Islet of Langerhans (tissue), 1 donor: ENCODE measurements around the gene STOML1.

Source experiments
- FAIRE-seq: peaks from one replicate; lab custom pipeline; 2011; peaks lifted over from hg19 to GRCh38; lab: Jason Lieb, UNC

STOML1 gene, protein sequence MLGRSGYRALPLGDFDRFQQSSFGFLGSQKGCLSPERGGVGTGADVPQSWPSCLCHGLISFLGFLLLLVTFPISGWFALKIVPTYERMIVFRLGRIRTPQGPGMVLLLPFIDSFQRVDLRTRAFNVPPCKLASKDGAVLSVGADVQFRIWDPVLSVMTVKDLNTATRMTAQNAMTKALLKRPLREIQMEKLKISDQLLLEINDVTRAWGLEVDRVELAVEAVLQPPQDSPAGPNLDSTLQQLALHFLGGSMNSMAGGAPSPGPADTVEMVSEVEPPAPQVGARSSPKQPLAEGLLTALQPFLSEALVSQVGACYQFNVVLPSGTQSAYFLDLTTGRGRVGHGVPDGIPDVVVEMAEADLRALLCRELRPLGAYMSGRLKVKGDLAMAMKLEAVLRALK

DNA sequence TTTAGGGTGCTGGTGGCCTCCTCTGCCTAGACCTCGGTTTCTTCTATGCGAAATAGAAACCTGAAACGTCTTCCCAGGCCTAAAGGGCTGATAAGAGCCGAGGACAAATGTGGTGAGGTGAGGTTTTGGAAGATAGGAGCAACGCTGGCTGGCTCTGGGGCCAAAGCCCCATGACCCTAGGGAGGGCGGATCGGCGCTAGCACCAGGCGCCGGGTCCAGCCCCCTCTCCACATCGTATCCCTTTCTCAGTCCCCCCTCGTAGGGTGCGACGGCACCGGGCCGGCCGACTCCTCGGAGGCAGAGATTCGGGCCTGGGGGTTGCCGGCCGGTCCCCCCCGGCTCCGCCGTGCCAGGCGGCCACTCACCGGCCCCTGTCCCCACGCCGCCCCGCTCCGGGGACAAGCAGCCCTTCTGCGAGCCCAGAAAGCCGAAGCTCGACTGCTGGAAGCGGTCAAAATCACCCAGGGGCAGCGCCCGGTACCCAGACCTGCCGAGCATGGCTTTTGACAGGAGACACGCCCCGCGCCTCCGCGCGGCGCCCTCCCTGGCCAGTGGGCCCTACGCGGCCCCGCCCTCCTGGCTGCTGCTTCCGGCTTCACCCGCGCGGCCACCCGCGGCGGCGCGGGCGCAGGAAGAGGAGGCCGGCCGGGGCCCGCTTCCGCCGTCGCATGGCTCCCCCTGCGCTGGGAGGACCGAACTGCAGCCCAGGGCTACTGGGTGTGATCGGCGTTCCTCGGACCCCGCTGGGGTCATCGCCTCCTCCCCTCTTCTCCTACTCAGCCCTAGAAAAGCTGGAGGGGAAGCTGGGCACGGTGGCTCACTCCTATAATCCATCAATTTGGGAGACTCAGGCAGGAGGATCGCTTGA lies at the start of gene STOML1:
Gene STOML1 (minus strand): TSS at position 570 of the 868 bp plus-strand sequence. CDS start 72 bp downstream, at position 498.
- FAIRE-seq, result no peak

DNA sequence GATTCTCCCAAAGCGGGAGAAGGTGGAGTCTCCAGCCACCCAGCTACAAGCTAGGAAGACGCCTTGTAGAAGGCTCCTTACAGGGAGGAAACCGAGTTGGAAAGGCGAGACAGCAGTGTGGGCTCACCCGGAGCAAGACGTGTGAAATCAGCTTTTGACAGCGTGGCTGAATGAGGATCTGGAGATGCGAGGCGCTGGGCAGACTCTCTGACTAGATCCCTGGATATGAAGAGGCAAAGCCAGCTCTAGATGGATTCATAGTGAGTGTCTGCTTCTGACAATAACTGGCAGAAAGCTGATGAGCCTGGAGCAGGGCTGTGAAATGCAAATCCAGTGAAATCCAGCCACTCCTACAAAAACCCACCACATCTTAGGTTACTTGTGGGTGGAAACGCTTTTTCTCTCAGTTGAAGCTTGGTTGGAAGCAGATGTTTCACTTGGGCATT lies 49.2 kb upstream of the STOML1 start:
- FAIRE-seq, result no peak

DNA sequence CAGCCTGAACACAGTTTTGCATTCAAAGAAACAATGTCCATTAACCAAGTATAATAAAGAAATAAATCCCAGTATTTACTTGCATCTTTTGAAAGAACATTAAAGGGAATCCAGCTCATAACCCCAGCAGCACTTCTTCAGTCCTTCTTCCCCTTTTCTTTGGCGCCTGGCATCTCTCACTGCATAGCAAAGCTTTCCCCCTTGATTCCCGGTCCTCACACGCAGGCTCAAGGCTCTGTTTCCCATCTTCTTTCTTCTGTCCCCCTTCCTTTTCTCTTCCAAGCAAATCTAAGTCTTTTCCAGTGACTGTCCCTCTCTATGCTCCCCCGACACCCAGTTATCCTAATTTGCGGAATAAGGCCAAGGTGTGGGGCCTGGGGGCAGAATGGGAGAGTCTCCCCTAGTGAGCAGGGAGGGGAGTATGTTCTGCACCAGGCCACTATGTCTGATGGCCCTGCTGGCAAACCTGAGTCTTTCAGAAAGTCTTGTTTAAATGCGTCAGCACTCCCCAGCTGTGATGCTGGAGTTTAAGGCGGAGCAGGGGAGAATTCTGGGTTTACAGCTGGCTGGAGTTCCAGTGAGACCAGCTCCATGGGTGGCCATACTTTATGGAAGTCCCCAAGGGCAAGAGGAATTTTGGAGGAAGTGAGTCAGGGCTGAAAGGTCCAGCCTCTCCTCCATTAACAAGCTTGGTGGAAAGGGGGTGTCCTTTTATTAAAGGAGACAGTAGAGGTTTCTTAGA lies 48.2 kb upstream of the STOML1 start:
- no peak for FAIRE-seq

DNA sequence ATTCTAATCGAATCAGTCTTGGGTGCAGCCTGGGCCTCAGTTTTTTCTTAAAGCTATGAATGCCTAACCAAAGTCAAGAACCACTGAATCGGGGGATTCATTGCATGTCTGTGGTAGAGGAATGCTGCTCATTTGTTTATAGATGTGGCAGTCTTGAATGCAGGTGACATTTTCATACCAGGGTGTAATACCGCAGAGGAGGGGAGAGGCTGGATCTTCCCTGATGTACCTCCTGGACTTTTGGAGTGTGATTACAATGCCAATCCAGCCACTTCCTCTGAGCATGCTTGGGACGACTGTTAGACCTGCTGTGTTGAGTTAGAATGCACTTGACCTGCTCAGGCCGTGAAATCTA lies 47.5 kb upstream of the STOML1 start:
- no peak for FAIRE-seq

DNA sequence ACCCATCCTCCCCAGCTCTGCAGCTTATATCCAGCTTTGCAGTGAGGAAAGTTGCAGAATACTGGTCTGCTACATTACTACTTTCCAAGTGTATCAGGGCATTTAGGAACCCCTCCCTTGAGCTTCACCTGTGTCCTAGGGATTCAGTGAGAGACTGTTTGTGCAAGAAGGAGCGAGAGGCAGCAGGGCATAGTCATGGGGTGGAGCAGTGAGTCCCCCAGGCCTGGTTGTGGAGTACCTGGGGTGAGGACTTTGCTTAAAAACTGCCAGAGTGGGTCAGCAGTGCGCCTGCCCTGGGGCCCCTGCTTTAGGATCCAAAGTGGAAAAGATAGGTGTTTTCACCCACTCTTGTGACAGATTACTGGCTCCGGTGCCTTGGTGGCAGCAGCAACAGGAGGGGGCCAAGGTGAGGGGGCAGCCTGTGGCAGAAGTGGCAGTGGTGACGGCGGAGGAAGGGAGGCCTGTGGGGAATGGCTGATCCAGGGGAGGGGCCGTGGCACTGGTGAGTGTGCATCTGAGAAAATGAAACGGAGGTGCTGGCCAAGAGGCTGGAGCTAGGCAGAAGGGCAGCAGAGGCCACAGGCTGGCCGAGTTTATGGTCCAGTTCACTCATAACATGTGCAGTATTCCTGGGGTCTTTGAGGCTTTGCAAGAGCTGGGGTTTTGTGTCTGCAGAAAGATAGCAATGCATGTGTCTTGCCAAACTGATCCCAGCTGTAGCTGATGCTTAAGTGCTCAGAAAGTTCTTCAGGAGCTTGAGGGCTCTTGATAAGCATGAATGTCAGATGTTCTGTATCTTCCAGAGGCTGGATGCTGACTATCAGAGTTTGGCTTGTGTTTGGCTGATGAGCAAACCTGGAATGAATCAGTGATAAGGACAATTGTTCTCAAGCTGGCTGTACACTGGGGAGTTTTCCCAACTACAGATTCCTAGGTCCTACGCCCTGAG lies 46.9 kb upstream of the STOML1 start:
- FAIRE-seq, result no peak

DNA sequence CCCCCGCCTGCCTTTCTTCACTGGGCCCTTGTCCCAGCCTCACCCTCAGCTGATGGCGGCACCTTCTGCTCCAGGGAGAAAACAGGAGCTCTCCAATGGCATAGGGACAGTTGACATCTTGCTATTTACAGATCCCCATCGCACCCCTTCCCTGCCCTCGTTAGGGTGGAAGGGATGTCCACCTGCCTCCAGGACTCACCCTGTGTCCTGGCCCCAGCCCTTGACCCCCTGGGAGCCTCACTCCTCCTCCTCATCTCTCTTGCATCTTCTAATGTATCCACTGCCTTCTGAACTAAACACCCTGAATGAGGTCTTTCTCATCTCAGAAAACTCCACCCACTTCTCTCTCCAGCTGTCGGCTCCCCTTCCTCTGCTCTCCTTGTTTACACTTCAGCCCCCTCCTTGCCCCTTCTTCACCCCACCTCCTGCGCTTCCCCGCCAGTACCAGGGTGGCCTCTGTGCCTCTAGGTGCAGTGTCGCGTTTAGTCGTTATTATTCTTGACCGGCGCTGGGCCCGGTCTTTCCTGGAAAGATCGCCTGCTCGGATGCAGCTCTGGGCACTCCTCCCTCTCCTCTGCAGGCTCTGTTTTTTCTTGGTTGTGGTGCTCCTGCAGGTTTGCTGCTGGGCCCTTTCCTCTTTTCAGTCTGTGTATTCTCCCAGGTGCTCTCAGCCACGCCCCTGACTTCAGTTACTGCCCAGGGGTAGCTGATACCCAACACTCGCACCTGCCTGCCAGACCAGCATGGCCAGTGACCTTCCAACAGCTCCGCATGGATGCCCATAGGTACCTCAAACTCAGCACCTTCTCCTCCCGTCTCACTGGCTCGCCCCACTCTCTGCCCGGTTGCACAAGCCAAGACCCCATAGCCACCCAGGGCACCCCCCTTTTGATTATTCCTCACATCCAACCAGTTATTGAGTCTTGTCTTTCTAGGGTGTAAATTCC lies 45.3 kb upstream of the STOML1 start:
- no peak for FAIRE-seq

DNA sequence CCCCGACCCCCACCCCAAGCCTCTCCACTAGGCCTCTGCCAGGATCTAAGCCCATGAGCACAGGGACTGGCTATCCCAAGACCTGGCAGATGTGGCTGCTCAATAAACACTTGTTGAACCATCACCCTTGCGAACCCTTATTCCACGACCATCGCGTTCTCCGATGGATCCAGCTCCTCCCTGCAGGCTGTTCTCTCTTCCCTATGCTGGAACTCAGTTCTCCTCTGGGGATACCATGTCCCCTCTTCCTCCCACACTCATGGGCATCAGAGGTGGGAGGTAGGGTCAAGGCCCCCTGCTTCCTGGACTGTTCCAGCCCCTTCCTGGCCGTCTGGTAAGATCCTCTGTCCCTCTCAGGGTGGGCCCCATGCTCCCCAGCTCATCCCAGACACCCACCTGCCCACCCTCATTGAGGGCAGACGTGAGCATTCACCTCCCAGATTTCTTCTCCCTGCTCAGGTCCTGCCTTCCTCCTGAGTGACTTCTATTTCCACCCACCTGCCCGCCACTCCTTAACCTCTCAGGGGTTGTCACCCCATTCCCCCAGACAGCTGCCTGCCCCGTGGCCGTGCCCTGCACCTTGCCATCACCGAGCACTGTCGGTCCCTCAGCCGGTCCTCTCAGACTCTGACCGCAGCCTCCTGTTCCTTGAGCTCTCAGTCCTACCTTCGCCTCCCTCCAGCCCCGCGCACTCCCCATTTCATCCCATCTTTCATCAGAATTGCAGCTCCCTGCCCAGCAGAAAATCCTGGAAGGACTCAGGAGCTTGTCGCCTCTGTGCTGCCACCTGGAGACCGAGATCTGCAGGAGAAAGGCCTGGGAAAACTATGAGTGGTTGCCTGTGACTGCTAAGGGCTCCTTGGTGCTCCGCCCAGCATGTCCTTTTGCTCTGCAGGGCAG lies 44.4 kb upstream of the STOML1 start:
- FAIRE-seq, result no peak

DNA sequence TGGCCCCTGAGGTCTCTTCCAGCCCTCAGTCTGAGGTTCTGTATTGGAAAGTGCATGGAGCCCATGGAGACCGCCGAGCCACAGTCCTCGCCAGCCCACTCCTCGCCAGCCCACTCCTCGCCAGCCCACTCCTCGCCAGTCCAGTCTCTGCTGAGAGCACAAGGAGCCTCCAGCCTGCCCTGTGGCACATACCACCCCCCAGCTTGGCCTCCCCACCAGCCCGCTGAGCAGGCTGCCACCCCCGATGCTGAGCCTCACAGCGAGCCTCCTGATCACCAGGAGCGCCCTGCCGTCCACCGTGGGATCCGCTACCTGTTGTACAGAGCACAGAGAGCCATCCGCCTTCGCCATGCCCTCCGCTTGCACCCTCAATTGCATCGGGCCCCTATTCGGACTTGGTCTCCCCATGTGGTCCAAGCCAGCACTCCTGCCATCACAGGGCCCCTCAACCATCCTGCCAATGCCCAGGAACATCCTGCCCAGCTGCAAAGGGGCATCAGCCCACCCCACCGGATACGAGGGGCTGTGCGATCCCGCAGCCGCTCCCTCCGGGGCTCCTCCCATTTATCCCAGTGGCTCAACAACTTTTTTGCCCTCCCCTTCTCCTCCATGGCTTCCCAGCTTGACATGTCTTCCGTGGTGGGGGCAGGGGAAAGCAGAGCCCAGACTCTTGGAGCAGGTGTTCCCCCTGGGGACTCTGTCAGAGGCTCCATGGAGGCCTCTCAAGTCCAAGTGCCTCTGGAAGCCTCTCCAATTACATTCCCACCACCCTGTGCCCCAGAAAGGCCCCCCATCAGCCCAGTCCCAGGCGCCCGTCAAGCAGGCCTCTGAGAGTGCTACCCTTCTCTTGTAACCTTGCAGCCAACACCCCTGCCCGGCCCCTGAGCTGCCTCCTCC lies 43.3 kb upstream of the STOML1 start:
- no peak for FAIRE-seq

DNA sequence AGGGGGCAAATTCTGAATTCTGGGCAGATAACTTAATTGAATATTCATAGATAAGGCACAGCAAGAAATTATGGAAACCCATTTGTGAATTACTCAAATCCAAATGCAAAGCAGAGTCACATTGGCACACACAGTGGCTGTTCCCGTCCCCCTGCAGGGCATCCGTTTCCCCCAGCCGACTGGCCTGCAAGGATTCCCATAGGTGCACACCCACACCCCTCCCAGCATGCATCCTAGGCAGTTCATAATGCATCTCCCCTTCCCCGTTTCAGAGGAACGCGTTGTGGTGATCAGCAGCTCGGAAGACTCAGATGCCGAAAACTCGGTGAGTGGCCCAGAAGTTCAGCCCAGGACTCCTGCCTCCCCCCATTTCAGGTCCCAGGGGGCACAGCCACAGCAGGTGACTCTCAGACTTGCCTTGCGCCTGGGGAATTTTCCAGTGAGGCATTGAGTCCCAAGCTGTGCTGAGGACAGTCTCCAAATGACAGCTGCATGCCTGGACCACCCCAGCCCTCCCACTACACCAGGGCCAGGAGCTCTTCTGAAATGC lies 42.2 kb upstream of the STOML1 start:
- no peak for FAIRE-seq

DNA sequence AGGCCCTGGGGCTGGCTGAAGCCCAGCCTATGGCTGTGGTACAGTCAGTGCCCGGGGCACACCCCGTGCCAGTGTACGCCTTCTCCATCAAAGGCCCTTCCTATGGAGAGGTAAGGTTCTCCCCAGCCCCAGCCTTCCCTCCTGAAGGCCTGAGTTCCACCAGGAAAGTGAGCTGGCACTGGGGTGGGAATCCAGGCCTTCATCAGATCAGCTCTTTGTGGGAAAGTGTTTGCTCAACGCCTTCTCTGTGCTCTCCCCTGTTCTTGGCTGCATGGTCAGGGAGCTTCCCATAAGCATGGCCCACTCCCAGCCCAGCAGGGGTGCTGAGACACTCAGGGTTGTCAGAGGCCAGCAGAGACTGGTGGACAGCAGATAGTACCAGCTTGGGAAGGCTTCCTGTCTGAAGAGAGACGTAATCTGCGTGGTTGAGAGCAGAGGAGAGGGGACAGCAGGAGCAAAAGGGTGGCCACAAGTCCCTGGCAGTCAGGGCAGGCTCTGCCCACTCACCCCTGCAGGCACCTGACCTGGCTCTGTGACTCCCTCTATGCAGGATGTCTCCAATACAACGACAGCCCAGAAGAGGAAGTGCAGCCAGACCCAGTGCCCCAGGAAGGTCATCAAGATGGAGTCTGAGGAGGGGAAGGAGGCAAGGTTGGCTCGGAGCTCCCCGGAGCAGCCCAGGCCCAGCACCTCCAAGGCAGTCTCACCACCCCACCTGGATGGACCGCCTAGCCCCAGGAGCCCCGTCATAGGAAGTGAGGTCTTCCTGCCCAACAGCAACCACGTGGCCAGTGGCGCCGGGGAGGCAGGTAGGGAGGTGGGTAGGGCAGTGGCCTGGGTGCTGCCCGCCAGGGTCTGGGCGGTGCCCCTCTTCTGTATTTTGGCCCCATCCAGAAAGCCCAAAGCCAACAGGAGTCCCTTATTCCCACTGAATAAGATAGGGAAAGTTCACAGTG lies 40.8 kb upstream of the STOML1 start:
- no peak for FAIRE-seq

DNA sequence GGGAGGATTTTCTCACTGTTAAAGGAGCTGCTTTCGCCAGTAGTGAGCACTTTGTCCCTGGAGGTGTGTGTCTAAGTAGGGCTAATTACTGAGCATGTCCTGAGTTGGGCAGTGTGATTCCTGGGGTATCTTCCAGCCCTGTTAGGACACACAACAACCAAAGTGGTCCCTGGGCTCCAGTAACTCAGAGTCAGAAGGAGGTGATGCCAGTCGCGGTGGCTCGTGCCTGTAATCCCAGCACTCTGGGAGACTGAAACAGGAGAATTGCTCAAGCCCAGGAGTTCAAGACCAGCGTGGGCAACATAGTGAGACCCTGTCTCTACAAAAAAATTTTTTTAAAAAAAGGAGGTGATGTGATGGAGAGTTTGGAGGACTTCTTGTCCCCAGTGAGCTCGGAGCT lies 40.0 kb upstream of the STOML1 start:
- no peak for FAIRE-seq

DNA sequence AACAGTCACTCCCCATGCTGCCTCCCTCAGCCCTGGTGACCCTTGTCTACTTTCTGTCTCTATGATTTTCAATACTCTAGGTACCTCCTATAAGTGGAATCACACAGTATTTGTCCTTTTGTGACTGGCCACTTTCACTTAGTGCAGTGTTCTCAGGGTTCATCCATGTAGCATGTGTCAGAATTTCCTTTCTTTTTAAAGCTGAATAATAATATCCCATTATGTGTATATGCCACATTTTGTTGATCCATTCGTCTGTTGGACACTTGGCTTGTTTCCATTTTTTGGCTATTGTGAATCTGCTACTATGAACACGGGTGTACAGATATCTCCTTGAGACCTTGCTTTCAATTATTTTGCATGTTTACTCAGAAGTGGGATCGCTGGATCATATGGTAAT lies 36.6 kb upstream of the STOML1 start:
- no peak for FAIRE-seq

DNA sequence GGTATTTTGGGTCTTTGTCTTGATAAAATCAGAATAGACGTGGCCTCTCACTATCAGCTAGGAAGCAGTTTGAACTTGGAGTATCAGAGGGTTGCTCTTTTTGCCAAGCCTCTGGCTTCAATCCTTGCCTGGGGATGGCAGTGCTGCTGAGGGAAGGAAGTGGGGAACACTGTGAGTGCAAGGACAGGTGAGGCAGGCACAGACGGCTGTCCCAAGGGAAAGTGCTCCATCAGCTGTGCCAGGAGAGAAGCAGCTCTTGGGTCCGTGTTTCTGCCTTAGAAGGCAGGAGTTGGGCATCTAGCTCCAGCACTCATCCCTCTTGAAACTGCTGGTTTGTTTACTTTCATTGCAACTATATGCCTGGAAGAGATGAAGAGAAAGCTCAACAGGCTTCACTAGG lies 35.6 kb upstream of the STOML1 start:
- FAIRE-seq, result no peak

DNA sequence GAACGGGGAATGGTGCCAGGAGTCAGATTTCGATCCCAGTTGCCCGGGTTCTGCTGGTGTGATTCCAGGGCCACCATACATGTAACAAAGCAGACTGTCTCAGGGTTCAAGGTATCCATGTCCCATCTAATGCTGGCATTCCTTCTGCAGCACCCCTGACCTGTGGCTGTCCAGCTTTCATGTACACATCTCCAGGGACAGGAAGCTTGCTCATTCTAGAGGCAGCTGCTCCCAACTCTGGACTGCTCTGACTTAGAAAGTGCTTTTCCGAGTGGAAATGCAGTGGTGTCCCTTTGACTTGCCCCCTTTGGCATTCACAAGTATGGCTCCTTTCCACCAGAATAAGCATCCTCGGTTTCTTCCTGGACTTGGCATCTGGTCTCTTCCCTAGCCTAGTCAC lies 33.3 kb upstream of the STOML1 start:
- no peak for FAIRE-seq

DNA sequence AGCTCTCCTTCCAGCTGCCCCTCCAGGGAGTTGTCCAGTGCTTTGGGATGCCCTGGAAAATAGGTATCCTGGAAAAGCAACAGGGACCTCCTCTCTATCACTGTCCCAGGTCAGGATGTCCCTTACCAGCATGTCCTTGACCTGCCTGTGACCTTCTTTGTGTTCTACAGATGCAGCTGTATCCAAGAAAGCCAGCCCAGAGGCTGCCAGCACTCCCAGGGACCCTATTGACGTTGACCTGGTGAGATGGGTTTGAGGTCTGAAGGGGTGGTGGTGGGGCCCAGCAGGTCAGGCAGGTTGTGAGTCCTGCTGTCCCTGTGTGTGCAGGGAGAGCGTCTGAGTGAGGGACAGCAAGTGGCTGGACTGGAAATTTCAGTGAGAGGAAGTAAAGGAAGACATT lies 32.6 kb upstream of the STOML1 start:
- no peak for FAIRE-seq

DNA sequence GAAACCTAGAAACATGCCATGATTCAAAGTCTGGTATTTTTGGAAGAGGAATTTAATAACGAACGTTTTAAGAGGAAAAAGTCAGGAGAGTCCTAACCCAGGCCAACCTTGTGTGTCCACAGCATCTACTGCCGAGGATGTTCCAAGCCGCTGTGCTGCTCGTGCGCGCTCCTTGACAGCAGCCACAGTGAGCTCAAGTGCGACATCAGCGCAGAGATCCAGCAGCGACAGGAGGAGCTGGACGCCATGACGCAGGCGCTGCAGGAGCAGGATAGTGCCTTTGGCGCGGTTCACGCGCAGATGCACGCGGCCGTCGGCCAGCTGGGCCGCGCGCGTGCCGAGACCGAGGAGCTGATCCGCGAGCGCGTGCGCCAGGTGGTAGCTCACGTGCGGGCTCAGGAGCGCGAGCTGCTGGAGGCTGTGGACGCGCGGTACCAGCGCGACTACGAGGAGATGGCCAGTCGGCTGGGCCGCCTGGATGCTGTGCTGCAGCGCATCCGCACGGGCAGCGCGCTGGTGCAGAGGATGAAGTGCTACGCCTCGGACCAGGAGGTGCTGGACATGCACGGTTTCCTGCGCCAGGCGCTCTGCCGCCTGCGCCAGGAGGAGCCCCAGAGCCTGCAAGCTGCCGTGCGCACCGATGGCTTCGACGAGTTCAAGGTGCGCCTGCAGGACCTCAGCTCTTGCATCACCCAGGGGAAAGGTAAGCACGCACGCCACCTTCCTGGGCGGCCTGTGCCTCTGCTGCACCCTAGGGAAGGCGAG lies 30.8 kb upstream of the STOML1 start:
- no peak for FAIRE-seq
